CD4-positive, alpha-beta T cell treated with Interleukin-21 for 1 hour (primary cell): ENCODE data around the gene COL25A1.

Experiments
- DNase-seq: peaks from one replicate; pipeline ENCODE4 v3.0.0-alpha.2; 2020

The COL25A1 gene

DNA sequence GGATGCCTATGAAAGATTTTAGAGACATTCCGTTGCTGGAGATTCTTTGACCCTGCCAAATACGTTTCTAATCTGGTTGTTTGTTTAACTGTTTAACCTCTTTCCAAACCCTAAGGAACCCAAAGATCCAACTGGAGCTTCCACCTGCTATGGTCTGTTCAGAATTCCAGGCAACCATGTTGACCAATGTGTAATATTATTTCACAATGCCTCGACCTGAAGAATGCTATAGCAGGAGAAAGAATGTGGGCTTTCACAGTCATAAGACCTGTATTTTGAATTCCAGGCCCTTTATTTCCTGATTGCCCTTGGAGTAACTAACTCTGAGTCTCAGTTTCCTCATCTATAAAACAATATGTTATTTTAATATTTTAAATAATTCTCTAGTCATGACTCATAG is 90.8 kb downstream of the COL25A1 start:
- DNase-seq: no peak

DNA sequence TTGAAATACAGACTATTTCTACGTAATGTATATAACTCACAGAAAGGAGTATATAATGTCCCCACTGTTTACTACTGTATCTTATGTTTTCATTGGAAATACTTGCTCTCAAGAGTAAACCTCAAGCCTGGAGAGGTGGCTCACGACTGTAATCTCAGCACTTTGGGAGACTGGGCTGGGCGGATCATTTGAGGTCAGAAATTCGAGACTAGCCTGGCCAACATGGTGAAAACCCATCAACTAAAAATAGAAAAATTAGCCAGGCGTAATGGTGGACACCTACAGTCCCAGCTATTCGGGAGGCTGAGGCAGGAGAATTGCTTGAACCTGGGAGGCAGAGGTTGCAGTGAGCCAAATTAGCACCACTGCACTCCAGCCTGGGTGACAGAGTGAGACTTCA is 92.8 kb downstream of the COL25A1 start:
- DNase-seq: no peak

GRCh38 chr4:109207898-109208297 is 94.6 kb downstream of the COL25A1 start:
- no peak for DNase-seq

DNA sequence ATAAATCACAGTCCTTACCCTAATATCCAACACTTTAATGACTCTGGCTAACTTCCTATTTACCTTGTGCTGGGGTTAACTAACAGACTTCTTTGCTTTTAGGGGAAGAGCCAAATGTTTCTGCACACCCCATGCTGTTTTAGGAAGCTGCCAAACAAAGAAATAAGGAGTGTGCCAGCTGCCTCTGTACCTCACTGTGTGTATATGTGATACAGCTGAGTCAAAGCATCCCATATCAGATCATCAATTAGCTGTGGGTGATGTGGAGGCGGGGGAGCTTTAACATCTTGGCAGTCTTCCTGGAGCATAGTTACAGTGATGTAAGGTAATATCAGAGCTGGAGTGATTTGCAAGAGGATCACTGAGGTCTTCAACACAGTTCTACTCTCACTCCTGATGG is 95.4 kb downstream of the COL25A1 start:
- DNase-seq: no peak

DNA sequence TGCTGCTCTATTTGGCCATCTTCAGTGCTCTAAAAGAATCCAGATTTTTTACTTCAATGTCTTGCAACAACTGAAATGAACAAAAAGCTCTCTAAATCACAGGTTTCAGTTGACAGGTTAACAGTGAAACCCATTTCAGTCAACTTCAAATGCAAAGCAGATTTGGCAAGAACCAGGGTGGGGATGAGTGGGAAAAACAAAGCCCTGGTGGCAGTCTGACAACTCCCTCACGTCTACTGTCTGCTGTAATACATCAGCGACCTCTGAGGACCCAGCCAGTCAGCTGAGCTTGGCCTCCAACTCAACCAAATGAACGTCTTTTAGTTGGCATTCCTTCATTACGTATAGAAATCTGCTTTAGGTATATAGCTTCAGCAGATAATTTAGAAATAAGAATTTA is 95.8 kb downstream of the COL25A1 start:
- no peak for DNase-seq

GRCh38 chr4:109205186-109205585 is 97.3 kb downstream of the COL25A1 start:
- no peak for DNase-seq

- DNase-seq: no peak
Measured at GRCh38 chr4:109199585-109199984, 102.9 kb downstream of the COL25A1 start.

DNA sequence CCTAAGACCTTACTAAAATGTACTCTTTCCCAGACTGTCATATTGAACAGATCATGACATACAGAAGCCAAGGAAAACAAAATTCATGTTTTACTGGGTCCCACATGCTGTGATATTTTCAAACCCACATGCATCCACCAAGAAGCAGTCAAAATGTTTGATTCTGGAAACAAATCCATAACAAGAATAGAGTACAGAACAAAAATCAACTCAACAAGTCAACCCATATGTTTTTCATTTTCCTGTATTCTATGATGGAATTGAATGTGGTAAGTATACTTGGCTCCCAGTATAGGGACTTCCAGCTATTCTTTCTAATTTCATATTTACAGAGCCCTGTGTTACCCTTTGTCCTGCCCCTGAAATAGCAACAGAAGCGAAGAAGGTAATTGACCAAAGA is 106.8 kb downstream of the COL25A1 start:
- DNase-seq: no peak

DNA sequence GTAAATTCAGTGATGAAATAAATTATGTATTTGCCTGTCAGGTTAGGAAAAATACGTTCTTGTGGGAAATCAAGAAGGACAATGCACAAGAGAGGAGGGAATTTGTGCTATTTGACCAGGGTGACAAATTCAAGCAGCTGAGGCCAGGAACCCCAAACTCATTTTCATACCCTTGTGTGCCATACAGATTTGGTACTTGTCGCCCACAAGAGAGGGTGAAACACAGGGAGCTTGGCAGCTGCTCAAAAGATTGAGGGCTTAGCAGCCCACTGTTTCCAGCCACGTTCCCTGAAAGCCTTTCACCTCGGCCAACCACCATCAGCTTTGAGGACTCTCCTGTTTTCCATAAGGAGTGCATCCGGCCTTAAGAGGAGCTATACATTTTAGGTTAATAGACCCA is 111.2 kb downstream of the COL25A1 start:
- no peak for DNase-seq

GRCh38 chr4:109186458-109186945 is 116.0 kb downstream of the COL25A1 start:
- DNase-seq: no peak

- no peak for DNase-seq
Measured at GRCh38 chr4:109185951-109186350, 116.5 kb downstream of the COL25A1 start.

- no peak for DNase-seq
Measured at GRCh38 chr4:109185548-109185947, 116.9 kb downstream of the COL25A1 start.

DNA sequence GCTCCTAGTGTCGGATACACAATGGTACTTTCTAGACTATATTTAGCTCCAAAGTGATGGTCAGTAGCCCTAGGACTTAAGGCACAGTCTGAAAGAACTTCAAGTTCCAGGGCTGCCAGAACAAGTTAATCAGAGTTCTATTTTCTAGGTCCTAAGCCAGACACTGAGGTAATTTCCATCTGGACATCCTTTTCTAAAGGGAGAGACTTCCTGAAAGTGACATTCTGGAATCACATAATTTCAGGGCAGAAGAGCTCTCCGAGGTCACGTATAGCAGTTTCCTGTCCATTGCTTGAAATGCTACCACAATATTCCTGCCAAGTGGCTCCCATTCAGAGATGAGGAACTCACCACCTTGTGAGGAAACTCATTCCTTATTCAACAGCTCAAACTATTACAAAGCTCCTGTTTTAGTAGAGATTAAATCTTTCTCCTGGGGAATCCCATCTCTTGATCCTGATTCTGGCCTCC is 117.9 kb downstream of the COL25A1 start:
- DNase-seq: no peak

GRCh38 chr4:109183931-109184490 is 118.4 kb downstream of the COL25A1 start:
- DNase-seq: no peak

DNA sequence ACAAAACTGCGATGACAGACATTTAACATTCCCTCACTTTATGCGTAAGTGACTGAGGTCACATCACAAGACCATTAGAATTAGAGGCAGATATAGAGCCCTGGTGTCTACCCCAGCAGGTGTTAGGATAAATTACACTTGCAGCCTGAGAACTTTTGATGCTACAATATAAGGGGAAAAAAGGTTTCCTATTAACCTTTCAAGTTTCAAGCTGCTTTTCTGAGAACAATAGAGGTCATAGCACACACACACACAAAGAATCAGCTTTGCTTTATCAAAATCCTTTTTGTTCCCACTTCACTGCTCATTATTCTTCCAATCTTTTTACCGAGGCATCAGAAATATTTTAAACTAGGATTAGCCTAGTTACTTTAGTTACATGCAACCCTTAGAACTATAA is 119.8 kb downstream of the COL25A1 start:
- DNase-seq: no peak

GRCh38 chr4:109179061-109179460 is 123.4 kb downstream of the COL25A1 start:
- no peak for DNase-seq

DNA sequence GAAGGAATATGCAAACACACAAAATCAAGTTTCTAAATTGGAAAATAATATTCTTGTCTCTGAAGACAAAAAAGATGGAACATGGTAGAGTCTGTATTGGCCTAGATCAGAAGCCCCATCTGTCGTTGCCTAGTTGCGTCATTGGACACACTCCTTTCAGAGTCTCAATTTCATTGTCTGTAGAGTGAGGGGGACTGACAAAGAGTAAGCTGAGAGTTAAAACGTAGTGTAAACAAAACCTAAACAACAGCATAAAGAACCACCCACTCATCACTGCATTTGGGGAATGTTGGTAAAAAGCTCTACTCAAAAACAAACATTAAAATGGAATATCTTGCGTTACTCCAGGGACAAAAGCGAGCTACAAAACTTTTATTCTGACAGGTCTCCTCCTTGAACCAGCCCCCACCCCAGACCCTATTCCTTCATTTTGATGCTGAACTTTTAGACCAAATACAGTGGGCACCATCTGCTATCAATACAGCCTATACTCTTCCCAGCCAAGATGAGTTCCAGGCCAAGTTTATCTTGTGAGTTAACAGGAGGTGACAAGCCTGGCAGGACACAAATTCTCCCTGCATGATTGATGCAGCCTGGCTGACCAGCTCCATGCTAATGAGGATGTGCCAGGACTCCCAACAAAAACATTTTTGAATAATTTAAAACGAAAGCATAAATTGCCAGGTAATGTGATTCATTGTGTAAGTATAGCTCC is 125.2 kb downstream of the COL25A1 start:
- no peak for DNase-seq

DNA sequence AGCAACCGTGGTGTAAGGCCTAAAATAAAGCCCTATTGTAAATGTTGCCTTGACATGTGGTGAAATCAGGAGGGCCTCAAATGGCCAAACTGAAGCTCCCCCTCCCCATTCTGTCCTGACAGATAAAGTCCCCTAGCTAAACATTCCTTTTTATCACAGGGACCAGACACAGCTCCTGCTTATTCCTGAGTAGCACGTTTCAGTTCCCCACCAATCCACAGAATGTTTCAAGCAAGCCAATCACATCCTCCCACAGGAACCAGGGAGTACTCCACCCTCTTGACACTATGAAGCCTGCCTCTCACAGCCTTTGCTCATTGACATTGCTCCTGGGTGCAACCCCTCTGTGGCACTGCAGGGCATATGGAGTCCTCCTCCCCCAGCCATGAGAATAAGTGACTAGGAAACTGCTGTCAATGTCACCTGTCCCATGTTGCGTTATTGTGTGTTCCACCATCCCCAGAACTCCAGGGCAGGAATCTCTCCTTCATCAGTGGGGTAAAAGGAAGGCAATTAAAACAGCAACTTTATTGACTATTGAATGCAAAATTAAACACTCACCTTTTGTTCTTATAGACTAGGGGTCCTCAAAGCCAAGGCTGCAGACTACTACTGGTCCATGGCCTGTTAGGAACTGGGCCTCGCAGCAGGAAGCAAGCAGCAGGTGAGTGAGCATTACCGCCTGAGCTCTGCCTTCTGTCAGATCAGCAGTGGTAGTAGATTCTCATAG is 128.1 kb downstream of the COL25A1 start:
- no peak for DNase-seq

- DNase-seq: no peak
Measured at GRCh38 chr4:109172301-109172700, 130.2 kb downstream of the COL25A1 start.

GRCh38 chr4:109171070-109171469 is 131.4 kb downstream of the COL25A1 start:
- no peak for DNase-seq

DNA sequence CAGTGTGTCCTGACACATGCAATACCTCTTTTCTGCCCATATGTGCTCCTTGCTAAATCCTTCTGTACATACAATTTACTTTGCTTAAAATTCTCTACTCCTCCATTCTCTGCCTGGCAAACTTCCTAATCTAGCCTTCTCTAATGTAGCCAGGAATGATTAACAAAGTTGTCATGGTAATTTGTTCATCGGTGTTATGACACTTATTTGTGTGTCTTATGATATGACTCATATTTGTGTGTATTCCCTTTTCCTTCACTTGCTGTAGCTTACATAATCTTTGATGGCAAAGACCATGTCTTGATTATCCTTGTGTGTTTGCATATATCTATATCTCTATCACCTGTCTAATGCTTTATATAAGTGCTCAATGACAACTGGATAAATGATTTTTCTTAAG is 133.3 kb downstream of the COL25A1 start:
- no peak for DNase-seq

GRCh38 chr4:109166586-109166985 is 135.9 kb downstream of the COL25A1 start:
- DNase-seq: no peak

DNA sequence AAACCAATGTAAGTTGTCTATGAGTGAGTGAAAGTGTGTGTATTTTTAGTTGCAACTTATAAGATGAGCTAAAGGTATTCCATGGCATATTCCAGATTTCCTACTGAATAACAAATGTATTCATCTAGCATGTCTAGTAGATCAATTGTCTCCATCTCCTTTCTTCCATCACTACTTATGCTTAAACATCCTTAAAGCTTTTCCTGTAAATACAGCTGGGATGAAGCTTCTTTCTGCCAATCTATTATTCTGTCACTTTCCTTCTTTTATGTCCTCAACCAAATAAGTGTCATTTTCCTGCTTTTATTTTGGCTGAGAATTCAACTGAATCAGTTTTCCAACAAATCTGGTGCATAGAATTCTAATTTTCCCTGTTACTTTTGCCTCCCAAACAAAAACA is 136.3 kb downstream of the COL25A1 start:
- DNase-seq: no peak

- no peak for DNase-seq
Measured at GRCh38 chr4:109164011-109164410, 138.4 kb downstream of the COL25A1 start.
